ENCODE results near the gene INPP5E. TPM values are rescaled to one million over a fixed set of nuclear protein-coding genes. Genes with fewer than 3 reads are reported as not detected.

Gene INPP5E
- total RNA-seq, 1 donor from 2014 or later: 23.3 TPM

GRCh38 chr9:136381311-136381710, 58.3 kb downstream of the INPP5E start:
- no peaks in the 10 kb centered on the region for H3K4me1 Mint-ChIP-seq
- peaks cover 20% of the 10 kb centered on the region for H3K36me3 Mint-ChIP-seq
- no peaks in the 10 kb centered on the region for H3K9me3 Mint-ChIP-seq
- no peak overlapping the region for H3K4me3 Mint-ChIP-seq
- no peak for DNase-seq (ENCODE audit: low spot score in 2 of 2, unreplicated experiment in 2 of 2)
- no peak for TF ChIP-seq CTCF (IDR thresholded peaks at IDR 0.05; ENCODE audit: unreplicated experiment)
- H3K27me3 Mint-ChIP-seq (ENCODE audit: low read depth): no peaks in the 10 kb centered on the region
- no peak overlapping the region for H3K27ac Mint-ChIP-seq

- H3K9me3 Mint-ChIP-seq: no peaks in the 10 kb centered on the region
- no peaks in the 10 kb centered on the region for H3K4me1 Mint-ChIP-seq
- DNase-seq (ENCODE audit: low spot score in 2 of 2, unreplicated experiment in 2 of 2): no peak
- TF ChIP-seq CTCF (IDR thresholded peaks at IDR 0.05; ENCODE audit: unreplicated experiment): no peak
- H3K4me3 Mint-ChIP-seq: no peak overlapping the region
- H3K36me3 Mint-ChIP-seq: peaks cover 13% of the 10 kb centered on the region
- H3K27me3 Mint-ChIP-seq (ENCODE audit: low read depth): no peaks in the 10 kb centered on the region
- no peak overlapping the region for H3K27ac Mint-ChIP-seq
Observed at GRCh38 chr9:136380381-136380780, 59.3 kb downstream of the INPP5E start.

- no peaks in the 10 kb centered on the region for H3K4me1 Mint-ChIP-seq
- no peak for DNase-seq (ENCODE audit: low spot score in 2 of 2, unreplicated experiment in 2 of 2)
- no peak for TF ChIP-seq CTCF (IDR thresholded peaks at IDR 0.05; ENCODE audit: unreplicated experiment)
- H3K4me3 Mint-ChIP-seq: no peak overlapping the region
- H3K9me3 Mint-ChIP-seq: no peaks in the 10 kb centered on the region
- no peak overlapping the region for H3K27ac Mint-ChIP-seq
- peaks cover 8% of the 10 kb centered on the region for H3K36me3 Mint-ChIP-seq
- no peaks in the 10 kb centered on the region for H3K27me3 Mint-ChIP-seq (ENCODE audit: low read depth)
Observed at GRCh38 chr9:136379891-136380290, 59.8 kb downstream of the INPP5E start.

- no peak overlapping the region for H3K27ac Mint-ChIP-seq
- H3K27me3 Mint-ChIP-seq (ENCODE audit: low read depth): no peaks in the 10 kb centered on the region
- no peaks in the 10 kb centered on the region for H3K9me3 Mint-ChIP-seq
- no peaks in the 10 kb centered on the region for H3K4me1 Mint-ChIP-seq
- no peak for DNase-seq (ENCODE audit: low spot score in 2 of 2, unreplicated experiment in 2 of 2)
- H3K36me3 Mint-ChIP-seq: peaks cover 3% of the 10 kb centered on the region
- H3K4me3 Mint-ChIP-seq: no peak overlapping the region
- TF ChIP-seq CTCF (IDR thresholded peaks at IDR 0.05; ENCODE audit: unreplicated experiment): no peak
Observed at GRCh38 chr9:136379401-136379800, 60.2 kb downstream of the INPP5E start.

- Mint-ChIP-seq H3K27me3 (ENCODE audit: low read depth) (no peaks in the 10 kb centered on the region), H3K9me3 (no peaks in the 10 kb centered on the region), H3K4me3 (no peak overlapping the region), H3K4me1 (no peaks in the 10 kb centered on the region), H3K27ac (no peak overlapping the region), H3K36me3 (peaks cover 2% of the 10 kb centered on the region)
- no peak for TF ChIP-seq CTCF (IDR thresholded peaks at IDR 0.05; ENCODE audit: unreplicated experiment)
- DNase-seq (ENCODE audit: low spot score in 2 of 2, unreplicated experiment in 2 of 2): no peak
Observed at GRCh38 chr9:136379003-136379287, 60.7 kb downstream of the INPP5E start.

Other genes with a start within 250 kb of the INPP5E start
- not detected in 3 replicates for gene LHX3, start 234.7 kb downstream of the INPP5E start, total RNA-seq
- 16.8 to 17.0 TPM (median 17.0 TPM) in 3 replicates for gene QSOX2, start 194.0 kb downstream of the INPP5E start, total RNA-seq
- gene CCDC187, start 135.8 kb downstream of the INPP5E start, total RNA-seq: 0.42 to 0.54 TPM (median 0.47 TPM) in 3 replicates
- 98.6 to 103 TPM (median 102 TPM) in 3 replicates for gene GPSM1, start 112.3 kb downstream of the INPP5E start, total RNA-seq
- gene DNLZ, start 76.1 kb downstream of the INPP5E start, total RNA-seq: 11.8 to 14.7 TPM (median 13.0 TPM) in 3 replicates
- 3.6 to 4.9 TPM (median 4.0 TPM) in 3 replicates for gene CARD9, start 66.2 kb downstream of the INPP5E start, total RNA-seq
- 18.2 to 19.3 TPM (median 18.2 TPM) in 3 replicates for gene SNAPC4, start 39.7 kb downstream of the INPP5E start, total RNA-seq
- 67.3 to 72.1 TPM (median 71.9 TPM) in 3 replicates for gene ENTR1, start 29.2 kb downstream of the INPP5E start, total RNA-seq
- 72.2 to 74.6 TPM (median 72.7 TPM) in 3 replicates for gene PMPCA, start 29.2 kb downstream of the INPP5E start, total RNA-seq
- 89.9 to 92.2 TPM (median 90.2 TPM) in 3 replicates for gene SEC16A, start 43.2 kb upstream of the INPP5E start, total RNA-seq
- gene NOTCH1, start 106.2 kb upstream of the INPP5E start, total RNA-seq: 104 to 107 TPM (median 104 TPM) in 3 replicates
- 35.6 to 39.3 TPM (median 38.2 TPM) in 3 replicates for gene EGFL7, start 223.1 kb upstream of the INPP5E start, total RNA-seq
- 32.8 to 36.1 TPM (median 34.9 TPM) in 3 replicates for gene AGPAT2, start 247.6 kb upstream of the INPP5E start, total RNA-seq